BJ (cell line): ENCODE data around the gene PNPLA2. TPM values are rescaled to one million over a fixed set of nuclear protein-coding genes. Genes with fewer than 3 reads are reported as not detected.

Experiments
- CTCF ChIA-PET: fragments of 350-600 bp; formaldehyde crosslinking; extraction: SDS; loops from one replicate; lab custom pipeline; 2021; ENCODE audit warnings: antibody characterized with exemption, inconsistent platforms; lab: Yijun Ruan, JAX
- POLR2A ChIA-PET: fragments of 300-600 bp; sonication (Branson Sonifier 250); formaldehyde crosslinking; extraction: SDS; loops from one replicate; lab custom pipeline; 2021; ENCODE audit warnings: antibody characterized with exemption; lab: Charles Lee
- DNase-seq: peaks from one replicate; pipeline ENCODE4 v3.0.0-alpha.2; 2011; ENCODE audit warnings: low read depth
- H3K27me3 ChIP-seq: 2 replicates; pipeline ENCODE4 v1.6.0; 2011; ENCODE audit warnings: low read length; ENCODE audit not compliant: control insufficient read depth, insufficient read depth
- H3K36me3 ChIP-seq: 2 replicates; pipeline ENCODE4 v1.5.1; 2011; ENCODE audit warnings: low read length; ENCODE audit not compliant: control insufficient read depth, insufficient read depth
- H3K4me3 ChIP-seq: 2 replicates; pipeline ENCODE4 v1.5.1; 2011; ENCODE audit warnings: low read depth, mild to moderate bottlenecking, control low read depth, low read length
- CTCF ChIP-seq: IDR thresholded peaks from 2 replicates; pipeline ENCODE4 v1.5.1; 2011; ENCODE audit warnings: low read depth, mild to moderate bottlenecking, control low read depth, inconsistent platforms, low read length, moderate library complexity; ENCODE audit not compliant: insufficient read depth
- polyA plus RNA-seq: library from polyadenylated mRNA; depleted of rRNA; stranded (reverse); fragments of >200 nt; gene quantifications from 2 replicates; pipeline ENCODE4 v1.2.3, GENCODE V29; 2011

Gene PNPLA2
- polyA plus RNA-seq, 1 experiment, result 53.1 TPM

- ChIA-PET CTCF (interaction anchor here (0.6 to 2.3 kb wide), 8 partner anchors 11 to 54 kb away, joined by 3 to 9 read pairs (median 6); partner anchors contain the start of gene PIDD1), POLR2A (no interaction called here)
- TF ChIP-seq CTCF, result no peak
- Histone ChIP-seq H3K4me3 (no peak overlapping the region), H3K36me3 (peaks cover 9% of the 10 kb centered on the region), H3K27me3 (no peaks in the 10 kb centered on the region)
- DNase-seq, result no peak
These were observed 36.2 kb upstream of the PNPLA2 start for GRCh38 chr11:782264-783174.

GRCh38 chr11:783581-784015, 35.1 kb upstream of the PNPLA2 start:
- Histone ChIP-seq H3K4me3 (no peak overlapping the region), H3K27me3 (no peaks in the 10 kb centered on the region), H3K36me3 (peaks cover 9% of the 10 kb centered on the region)
- peak; percentile 90 for TF ChIP-seq CTCF
- ChIA-PET CTCF (interaction anchor here (0.6 to 2.3 kb wide), 9 partner anchors 10 to 285 kb away, joined by 3 to 9 read pairs (median 6); partner anchors contain the start of gene PIDD1), POLR2A (no interaction called here)
- DNase-seq, result no peak

- ChIA-PET CTCF (no interaction called here), POLR2A (no interaction called here)
These were observed 32.3 kb upstream of the PNPLA2 start for GRCh38 chr11:786235-787083.

GRCh38 chr11:787084-787675, 31.5 kb upstream of the PNPLA2 start:
- Histone ChIP-seq H3K36me3 (peaks cover 2% of the 10 kb centered on the region), H3K27me3 (no peaks in the 10 kb centered on the region), H3K4me3 (no peak overlapping the region)
- CTCF ChIA-PET, result no interaction called here
- POLR2A ChIA-PET, result no interaction called here
- TF ChIP-seq CTCF, result no peak
- no peak for DNase-seq

More at GRCh38 chr11:786235-787083, 32.3 kb upstream of the PNPLA2 start:
- Histone ChIP-seq H3K27me3 (no peaks in the 10 kb centered on the region), H3K36me3 (peaks cover 2% of the 10 kb centered on the region), H3K4me3 (no peak overlapping the region)
- TF ChIP-seq CTCF, result no peak
- DNase-seq, result no peak
